SU-DHL-6 (cell line): ENCODE measurements around the gene AXIN1.
"Not testable (repeated sequence)": the region's sequence is repeated elsewhere in the genome, so short reads cannot be mapped to it uniquely, and the experiment has no call there.

Experiments used
- H2AFZ ChIP-seq: fragments of 200-600 bp; sonication (generic); 2 replicates; pipeline ENCODE4 v1.6.1; 2014; ENCODE audit warnings: low read depth, mild to moderate bottlenecking, moderate library complexity, mixed read lengths, antibody characterized with exemption, low read length; ENCODE audit not compliant: severe bottlenecking
- H3F3A ChIP-seq: fragments of 200-600 bp; shearing (Covaris generic); 2 replicates; pipeline ENCODE4 v1.6.0; 2016; ENCODE audit warnings: antibody characterized with exemption, mild to moderate bottlenecking; ENCODE audit not compliant: insufficient read depth
- H3K27ac ChIP-seq: fragments of 200-600 bp; sonication (generic); 2 replicates; pipeline ENCODE4 v1.5.1; 2016; ENCODE audit warnings: low read depth, mild to moderate bottlenecking, low read length, moderate library complexity, mixed read lengths
- H3K27me3 ChIP-seq: fragments of 200-600 bp; sonication (generic), shearing (Covaris generic); 2 replicates; pipeline ENCODE4 v1.6.0; 2014; ENCODE audit warnings: mild to moderate bottlenecking, low read length
- H3K36me3 ChIP-seq: fragments of 200-600 bp; sonication (generic); 2 replicates; pipeline ENCODE4 v1.6.1; 2014; ENCODE audit warnings: mild to moderate bottlenecking, low read length, mixed read lengths
- H3K4me2 ChIP-seq: fragments of 300-600, 200-600 bp; shearing (Covaris generic), sonication (generic); 2 replicates; pipeline ENCODE4 v1.6.0; 2014; ENCODE audit warnings: low read length, low read depth, mild to moderate bottlenecking; ENCODE audit not compliant: poor library complexity, severe bottlenecking
- H3K4me3 ChIP-seq: fragments of 200-600 bp; sonication (generic); 2 replicates; pipeline ENCODE4 v1.5.1; 2014; ENCODE audit warnings: antibody characterized with exemption, low read length, mild to moderate bottlenecking, mixed read lengths; ENCODE audit not compliant: insufficient read depth, poor library complexity, severe bottlenecking
- H3K79me2 ChIP-seq: fragments of 200-600 bp; sonication (generic); 2 replicates; pipeline ENCODE4 v1.6.1; 2014; ENCODE audit warnings: mild to moderate bottlenecking, low read length, moderate library complexity; ENCODE audit not compliant: insufficient read depth
- H3K9ac ChIP-seq: fragments of 200-600 bp; sonication (generic); 2 replicates; pipeline ENCODE4 v1.7.0; 2014; ENCODE audit warnings: mild to moderate bottlenecking, low read length
- H3K9me2 ChIP-seq: fragments of 200-600 bp; sonication (generic); replicated peaks from 2 replicates; pipeline ENCODE4 v1.6.1; 2014; ENCODE audit warnings: low read length; ENCODE audit not compliant: insufficient read depth
- H3K9me3 ChIP-seq: fragments of 200-600 bp; sonication (generic); 2 replicates; pipeline ENCODE4 v1.6.1; 2014; ENCODE audit warnings: low read length, mixed read lengths; ENCODE audit not compliant: insufficient read depth
- H4K20me1 ChIP-seq: fragments of 200-600 bp; sonication (generic); 2 replicates; pipeline ENCODE4 v1.6.1; 2014; ENCODE audit warnings: low read depth, mild to moderate bottlenecking, antibody characterized with exemption, low read length, moderate library complexity, mixed read lengths
- CTCF ChIP-seq: fragments of 200-600 bp; sonication (generic); IDR thresholded peaks from one replicate; pipeline ENCODE4 v1.5.1; 2017; ENCODE audit warnings: antibody characterized with exemption, mild to moderate bottlenecking, low read length, moderate library complexity; ENCODE audit not compliant: insufficient read depth, poor library complexity, severe bottlenecking
- EZH2phosphoT487 ChIP-seq: fragments of 200-600 bp; sonication (generic), shearing (Covaris generic); conservative IDR thresholded peaks from 2 replicates; pipeline ENCODE4 v1.6.1; 2018; ENCODE audit warnings: mild to moderate bottlenecking, antibody characterized with exemption, low read length, moderate library complexity, mixed read lengths

Gene AXIN1

GRCh38 chr16:268141-269053 is 84.1 kb downstream of the AXIN1 start:
- H3F3A ChIP-seq, result no peaks in the 10 kb centered on the region
- TF ChIP-seq EZH2phosphoT487, result no peak
- no peak for TF ChIP-seq CTCF
- no peak overlapping the region for H2AFZ ChIP-seq
- no peaks in the 10 kb centered on the region for H3K36me3 ChIP-seq
- H3K9ac ChIP-seq, result no peak overlapping the region
- H3K9me2 ChIP-seq, result no peaks in the 10 kb centered on the region
- no peaks in the 10 kb centered on the region for H4K20me1 ChIP-seq
- H3K27me3 ChIP-seq, result no peaks in the 10 kb centered on the region
- H3K4me3 ChIP-seq, result no peak overlapping the region
- H3K4me2 ChIP-seq, result no peak overlapping the region
- no peaks in the 10 kb centered on the region for H3K9me3 ChIP-seq
- H3K27ac ChIP-seq, result no peak overlapping the region
- no peaks in the 10 kb centered on the region for H3K79me2 ChIP-seq

DNA sequence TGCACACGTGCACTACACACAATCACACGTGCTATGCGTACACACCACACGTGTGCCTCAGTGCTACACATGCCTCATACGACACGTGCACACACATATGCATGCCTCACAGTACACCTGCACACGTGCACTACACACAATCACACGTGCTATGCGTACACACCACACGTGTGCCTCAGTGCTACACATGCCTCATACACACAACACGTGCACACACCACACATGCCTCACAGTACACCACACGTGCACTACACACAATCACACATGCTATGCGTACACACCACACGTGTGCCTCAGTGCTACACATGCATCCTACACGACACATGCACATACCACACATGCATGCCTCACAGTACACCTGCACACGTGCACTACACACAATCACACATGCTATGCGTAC is 85.0 kb downstream of the AXIN1 start:
- not testable (repeated sequence) for H4K20me1 ChIP-seq, H3K27ac ChIP-seq, H3K9me2 ChIP-seq, H3K36me3 ChIP-seq, H3K4me2 ChIP-seq, H2AFZ ChIP-seq, H3F3A ChIP-seq, H3K79me2 ChIP-seq, H3K4me3 ChIP-seq, H3K9me3 ChIP-seq, H3K27me3 ChIP-seq, H3K9ac ChIP-seq

- H3K4me3 ChIP-seq, result no peak overlapping the region
- no peaks in the 10 kb centered on the region for H3F3A ChIP-seq
- H3K9ac ChIP-seq, result no peak overlapping the region
- H3K9me2 ChIP-seq, result no peaks in the 10 kb centered on the region
- no peaks in the 10 kb centered on the region for H3K27me3 ChIP-seq
- TF ChIP-seq CTCF (no peak), EZH2phosphoT487 (no peak)
- H3K4me2 ChIP-seq, result no peak overlapping the region
- no peak overlapping the region for H2AFZ ChIP-seq
- no peaks in the 10 kb centered on the region for H4K20me1 ChIP-seq
- no peaks in the 10 kb centered on the region for H3K9me3 ChIP-seq
- no peaks in the 10 kb centered on the region for H3K79me2 ChIP-seq
- no peak overlapping the region for H3K27ac ChIP-seq
- H3K36me3 ChIP-seq, result no peaks in the 10 kb centered on the region
Measured at GRCh38 chr16:266258-267164, 86.0 kb downstream of the AXIN1 start.
